H9 (cell line): ENCODE measurements around the gene CD164. TPM values are rescaled to one million over a fixed set of nuclear protein-coding genes. Genes with fewer than 3 reads are reported as not detected.

ENCODE experiments used
- DNase-seq: peaks from one replicate; pipeline ENCODE4 v3.0.0-alpha.2; 2017
- H2AFZ ChIP-seq: one replicate; pipeline ENCODE4 v1.6.1; 2013; ENCODE audit warnings: mild to moderate bottlenecking, low read length, control low read depth, moderate library complexity
- H2AK5ac ChIP-seq: 2 replicates; pipeline ENCODE4 v1.6.1; 2013; ENCODE audit warnings: low read length, control low read depth, mixed read lengths; ENCODE audit not compliant: insufficient read length
- H2BK120ac ChIP-seq: one replicate; pipeline ENCODE4 v1.6.1; 2013; ENCODE audit warnings: low read depth, mild to moderate bottlenecking, low read length, control low read depth, inconsistent platforms; ENCODE audit not compliant: poor library complexity, severe bottlenecking
- H2BK12ac ChIP-seq: 2 replicates; pipeline ENCODE4 v1.6.1; 2013; ENCODE audit warnings: low read length, control low read depth, mixed read lengths, low read depth; ENCODE audit not compliant: insufficient read length
- H2BK15ac ChIP-seq: 2 replicates; pipeline ENCODE4 v1.6.1; 2013; ENCODE audit warnings: low read depth, low read length, control low read depth
- H2BK20ac ChIP-seq: one replicate; pipeline ENCODE4 v1.6.1; 2013; ENCODE audit warnings: low read depth, mild to moderate bottlenecking, low read length, control low read depth, inconsistent platforms; ENCODE audit not compliant: poor library complexity, severe bottlenecking
- H2BK5ac ChIP-seq: 2 replicates; pipeline ENCODE4 v1.6.1; 2013; ENCODE audit warnings: low read length, control low read depth, mixed read lengths; ENCODE audit not compliant: insufficient read length
- H3K14ac ChIP-seq: 2 replicates; pipeline ENCODE4 v1.6.1; 2013; ENCODE audit warnings: low read length, control low read depth; ENCODE audit not compliant: insufficient read depth
- H3K18ac ChIP-seq: 2 replicates; pipeline ENCODE4 v1.6.1; 2013; ENCODE audit warnings: low read depth, mild to moderate bottlenecking, mixed read lengths, low read length, control low read depth; ENCODE audit not compliant: insufficient read length
- H3K23ac ChIP-seq: 2 replicates; pipeline ENCODE4 v1.6.1; 2013; ENCODE audit warnings: low read length, control low read depth, mixed read lengths, low read depth; ENCODE audit not compliant: insufficient read length
- H3K23me2 ChIP-seq: 2 replicates; pipeline ENCODE4 v1.6.1; 2013; ENCODE audit warnings: low read depth, mild to moderate bottlenecking, mixed read lengths, low read length, control low read depth; ENCODE audit not compliant: insufficient read length, poor library complexity, severe bottlenecking
- H3K27ac ChIP-seq: 2 replicates; pipeline ENCODE4 v1.5.1; 2013; ENCODE audit warnings: low read length, control low read depth, mixed read lengths, low read depth; ENCODE audit not compliant: insufficient read length
- H3K27me3 ChIP-seq: 2 replicates; pipeline ENCODE4 v1.6.1; 2013; ENCODE audit warnings: low read length, control low read depth, inconsistent platforms; ENCODE audit not compliant: insufficient read depth
- H3K4ac ChIP-seq: 2 replicates; pipeline ENCODE4 v1.6.1; 2013; ENCODE audit warnings: low read depth, mild to moderate bottlenecking, control low read depth, inconsistent platforms, low read length, moderate library complexity
- H3K4me1 ChIP-seq: 2 replicates; pipeline ENCODE4 v1.6.1; 2013; ENCODE audit warnings: low read length, control low read depth, inconsistent platforms; ENCODE audit not compliant: insufficient read depth
- H3K4me2 ChIP-seq: 2 replicates; pipeline ENCODE4 v1.6.1; 2013; ENCODE audit warnings: low read length, control low read depth, mixed read lengths; ENCODE audit not compliant: insufficient read length, insufficient read depth
- H3K56ac ChIP-seq: 2 replicates; pipeline ENCODE4 v1.6.1; 2013; ENCODE audit warnings: low read depth, mild to moderate bottlenecking, mixed read lengths, low read length, control low read depth; ENCODE audit not compliant: insufficient read length
- H3K79me1 ChIP-seq: 2 replicates; pipeline ENCODE4 v1.6.1; 2013; ENCODE audit warnings: low read depth, mild to moderate bottlenecking, moderate library complexity, low read length, control low read depth, inconsistent platforms; ENCODE audit not compliant: insufficient read depth, poor library complexity, severe bottlenecking
- H3K79me2 ChIP-seq: 2 replicates; pipeline ENCODE4 v1.6.1; 2013; ENCODE audit warnings: low read length, control low read depth, inconsistent platforms; ENCODE audit not compliant: insufficient read depth
- H3K9ac ChIP-seq: 2 replicates; pipeline ENCODE4 v1.6.1; 2013; ENCODE audit warnings: low read length, control low read depth, mixed read lengths; ENCODE audit not compliant: insufficient read length; ENCODE audit errors: extremely low read depth
- H3K9me3 ChIP-seq: one replicate; pipeline ENCODE4 v1.6.1; 2013; ENCODE audit warnings: low read depth, low read length, inconsistent platforms; ENCODE audit not compliant: control insufficient read depth
- H3T11ph ChIP-seq: one replicate; pipeline ENCODE4 v1.6.1; 2013; ENCODE audit warnings: mild to moderate bottlenecking, low read length, control low read depth, inconsistent platforms
- H4K20me1 ChIP-seq: one replicate; pipeline ENCODE4 v1.6.1; 2013; ENCODE audit not compliant: control insufficient read depth, insufficient read length, insufficient read depth
- H4K5ac ChIP-seq: 2 replicates; pipeline ENCODE4 v1.6.1; 2013; ENCODE audit warnings: low read depth, mild to moderate bottlenecking, mixed read lengths, low read length, control low read depth; ENCODE audit not compliant: insufficient read length
- H4K8ac ChIP-seq: replicated peaks from 2 replicates; pipeline ENCODE4 v1.6.1; 2013; ENCODE audit warnings: low read length, control low read depth, mixed read lengths, low read depth; ENCODE audit not compliant: insufficient read length
- H4K91ac ChIP-seq: 2 replicates; pipeline ENCODE4 v1.6.1; 2013; ENCODE audit warnings: low read depth, mild to moderate bottlenecking, moderate library complexity, mixed read lengths, low read length, control low read depth; ENCODE audit not compliant: insufficient read length
- H3K27ac Mint-ChIP-seq, 3 experiments: 2 replicates in 2 of 3; 3 replicates in 1 of 3; pipeline ENCODE4 v1.8.0; 2020 to 2021; ENCODE audit warnings: mixed read lengths in 3 of 3, mild to moderate bottlenecking in 1 of 3, moderate library complexity in 1 of 3
- H3K27me3 Mint-ChIP-seq: 2 replicates; pipeline ENCODE4 v1.8.0; 2021; ENCODE audit warnings: low read depth, mild to moderate bottlenecking, moderate library complexity, mixed read lengths
- H3K36me3 Mint-ChIP-seq, 3 experiments: 2 replicates in 2 of 3; 3 replicates in 1 of 3; pipeline ENCODE4 v1.8.0; 2020 to 2021; ENCODE audit warnings: low read depth in 3 of 3, mixed read lengths in 3 of 3; ENCODE audit not compliant: insufficient read depth in 1 of 3
- H3K4me1 Mint-ChIP-seq, 2 experiments: 2 replicates each; pipeline ENCODE4 v1.8.0; 2020; ENCODE audit warnings: mixed read lengths in 2 of 2
- H3K4me3 Mint-ChIP-seq, 2 experiments: 2 replicates in 1 of 2; 3 replicates in 1 of 2; pipeline ENCODE4 v1.8.0; 2020 to 2021; ENCODE audit warnings: mild to moderate bottlenecking in 2 of 2, mixed read lengths in 2 of 2, moderate library complexity in 1 of 2
- H3K9me3 Mint-ChIP-seq, 2 experiments: 2 replicates in 1 of 2; 3 replicates in 1 of 2; pipeline ENCODE4 v1.8.0; 2020; ENCODE audit warnings: mild to moderate bottlenecking in 2 of 2, mixed read lengths in 2 of 2, moderate library complexity in 1 of 2
- WGBS: extraction: QIAGEN DNeasy Blood & Tissue Kit; methylation state at CpG from one replicate; pipeline ENCODE4 v1.1.7; 2013; ENCODE audit warnings: missing lambda C conversion rate, low lambda C conversion rate, mixed read lengths; ENCODE audit not compliant: insufficient read length; ENCODE audit errors: extremely low coverage; 5-methylcytosine and 5-hydroxymethylcytosine counted together
- total RNA-seq: library from RNA; stranded (reverse); gene quantifications from 2 replicates; pipeline ENCODE4 v1.2.1, GENCODE V29; 2021
- TF ChIP-seq, protein P1 (sequence below): fragments of 200-600 bp; sonication (generic); conservative IDR thresholded peaks from 3 replicates; pipeline ENCODE4 v1.8.0; 2021; ENCODE audit warnings: antibody characterized with exemption, mild to moderate bottlenecking

Gene CD164
- total RNA-seq, 1 experiment from 2014 or later = 130 TPM

DNA sequence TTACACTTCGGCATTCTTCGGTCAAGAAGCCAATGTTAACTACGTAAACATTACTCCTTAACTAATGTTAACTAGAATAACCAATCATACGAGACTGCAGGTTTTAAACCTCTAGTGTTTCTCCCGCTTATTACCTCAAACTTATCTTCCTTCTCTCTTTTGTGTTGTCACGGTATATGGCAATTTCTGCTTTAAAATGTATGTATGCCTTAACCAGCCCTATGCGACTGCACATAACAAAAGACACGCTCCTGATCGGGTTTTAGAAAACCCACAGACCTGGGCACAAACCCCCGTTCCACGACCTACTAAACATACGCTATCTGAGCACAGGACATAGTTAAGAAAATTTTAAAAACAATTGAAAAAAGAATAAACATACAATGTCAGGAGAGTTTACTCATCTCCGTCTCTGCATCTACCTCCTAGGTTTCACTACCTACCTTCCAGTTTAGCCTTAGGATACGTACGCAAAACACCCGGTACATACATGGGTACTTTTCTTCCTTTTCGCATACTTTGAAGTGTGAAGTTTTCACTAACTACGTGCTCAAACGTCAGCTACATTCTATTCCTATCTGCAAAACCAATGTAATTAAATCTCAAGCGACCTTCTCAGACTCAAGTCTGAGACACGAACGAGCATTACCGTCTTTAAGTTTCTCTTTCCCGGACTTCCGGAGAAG, 1.1 kb downstream of the CD164 start:
- Histone ChIP-seq H3K23me2 (peaks cover 5% of the 10 kb centered on the region), H2AFZ (no peak overlapping the region), H3K27ac (no peak overlapping the region), H3K14ac (peak overlapping the region; percentile 87; the same call in 1 of the 2 replicates), H4K8ac (no peak overlapping the region), H3T11ph (no peak overlapping the region), H3K27me3 (no peaks in the 10 kb centered on the region), H3K18ac (peak overlapping the region; percentile 78), H3K4me1 (no peaks in the 10 kb centered on the region), H4K20me1 (no peaks in the 10 kb centered on the region), H3K4me2 (peak overlapping the region; percentile 62), H2BK20ac (no peak overlapping the region), H3K79me1 (no peaks in the 10 kb centered on the region), H3K79me2 (peaks cover 23% of the 10 kb centered on the region), H3K9me3 (no peaks in the 10 kb centered on the region), H3K56ac (no peak overlapping the region), H3K4ac (no peak overlapping the region), H3K23ac (peak overlapping the region; percentile 7), H2BK5ac (no peak overlapping the region), H2AK5ac (no peak overlapping the region), H2BK12ac (no peak overlapping the region), H4K5ac (no peak overlapping the region), H2BK120ac (no peak overlapping the region), H2BK15ac (no peak overlapping the region), H4K91ac (no peak overlapping the region), H3K9ac (peak overlapping the region; percentile 95)
- Mint-ChIP-seq H3K4me3 (peak overlapping the region; percentile 85 to 89), H3K27ac (peak overlapping the region; percentile 86 to 94 (median 89)), H3K36me3 (peaks cover 14 to 30% (median 28%) of the 10 kb centered on the region in 3 experiments; a peak in 6 of 7 replicates), H3K9me3 (no peaks in the 10 kb centered on the region), H3K27me3 (no peaks in the 10 kb centered on the region), H3K4me1 (peaks cover 22 to 23% of the 10 kb centered on the region in 2 experiments)
- DNase-seq = no peak
- no CpG with 5 or more reads among the region's 25 CpGs for WGBS
- TF ChIP-seq, protein P1, sequence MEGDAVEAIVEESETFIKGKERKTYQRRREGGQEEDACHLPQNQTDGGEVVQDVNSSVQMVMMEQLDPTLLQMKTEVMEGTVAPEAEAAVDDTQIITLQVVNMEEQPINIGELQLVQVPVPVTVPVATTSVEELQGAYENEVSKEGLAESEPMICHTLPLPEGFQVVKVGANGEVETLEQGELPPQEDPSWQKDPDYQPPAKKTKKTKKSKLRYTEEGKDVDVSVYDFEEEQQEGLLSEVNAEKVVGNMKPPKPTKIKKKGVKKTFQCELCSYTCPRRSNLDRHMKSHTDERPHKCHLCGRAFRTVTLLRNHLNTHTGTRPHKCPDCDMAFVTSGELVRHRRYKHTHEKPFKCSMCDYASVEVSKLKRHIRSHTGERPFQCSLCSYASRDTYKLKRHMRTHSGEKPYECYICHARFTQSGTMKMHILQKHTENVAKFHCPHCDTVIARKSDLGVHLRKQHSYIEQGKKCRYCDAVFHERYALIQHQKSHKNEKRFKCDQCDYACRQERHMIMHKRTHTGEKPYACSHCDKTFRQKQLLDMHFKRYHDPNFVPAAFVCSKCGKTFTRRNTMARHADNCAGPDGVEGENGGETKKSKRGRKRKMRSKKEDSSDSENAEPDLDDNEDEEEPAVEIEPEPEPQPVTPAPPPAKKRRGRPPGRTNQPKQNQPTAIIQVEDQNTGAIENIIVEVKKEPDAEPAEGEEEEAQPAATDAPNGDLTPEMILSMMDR = no peak
